Measurements from ENCODE around the gene TYROBP.

TYROBP gene

DNA sequence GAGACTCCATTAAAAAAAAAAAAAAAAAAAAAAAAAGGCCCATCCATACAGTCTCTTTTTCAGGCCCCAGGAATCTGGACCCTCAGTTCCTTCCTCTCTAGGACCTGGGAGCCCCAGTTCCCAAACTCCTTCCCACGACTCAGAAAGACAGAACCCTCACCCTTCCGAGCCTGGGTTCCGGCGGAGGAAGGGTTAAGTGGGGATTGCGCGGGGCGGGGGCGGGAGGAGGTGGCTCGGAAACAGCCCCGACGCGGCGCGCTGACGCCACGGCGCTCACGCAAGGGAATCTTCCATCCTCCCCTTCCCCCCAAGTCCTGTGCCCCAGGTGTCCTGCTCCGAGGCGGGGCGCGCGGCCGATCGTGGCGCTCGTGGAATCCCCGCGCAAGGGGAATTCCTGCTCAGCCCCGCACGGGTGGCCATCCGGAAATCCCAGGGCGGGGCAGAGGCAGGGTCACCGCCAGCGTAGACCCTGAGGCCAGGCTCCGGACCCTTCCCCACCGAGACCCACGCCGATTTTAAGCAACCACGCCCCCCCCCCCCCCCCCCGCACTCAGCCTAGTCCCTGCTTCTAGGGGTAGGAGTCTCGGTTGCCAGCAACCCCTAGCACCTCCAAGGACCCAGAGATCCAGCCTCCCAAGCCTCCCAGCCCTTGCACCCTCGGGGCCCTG, 8.4 kb downstream of the TYROBP start:
- peak overlapping the region; percentile 88 for H2AFZ ChIP-seq (ENCODE audit: low read depth)
- no peaks in the 10 kb centered on the region for H3K27me3 ChIP-seq (ENCODE audit: insufficient read depth, low read depth)

DNA sequence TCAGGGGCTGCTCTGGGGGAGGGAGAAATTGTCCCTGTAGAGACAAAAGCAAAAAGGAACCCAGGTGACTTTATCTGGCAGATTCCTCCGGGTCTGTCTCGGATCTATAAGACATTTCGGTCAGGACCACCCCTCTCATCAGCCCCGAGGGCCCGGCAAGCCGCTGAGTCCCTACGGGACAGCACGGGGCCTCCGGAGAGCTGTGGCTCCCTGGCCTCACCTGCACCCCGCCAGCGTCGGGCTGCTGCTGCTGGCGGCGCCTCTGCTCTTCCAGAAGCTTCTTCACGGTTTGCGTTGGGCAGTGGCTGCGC, 9.6 kb downstream of the TYROBP start:
- Histone ChIP-seq H3K4me2 (peak overlapping the region; percentile 68; the same call in 1 of the 2 replicates), H2AFZ (ENCODE audit: low read depth) (no peak overlapping the region), H3K4me3 (IDR thresholded peaks at IDR 0.05; ENCODE audit: insufficient read depth, low read depth, low read length) (no peak overlapping the region), H4K20me1 (ENCODE audit: insufficient read depth) (no peaks in the 10 kb centered on the region), H3K4me1 (ENCODE audit: low read depth, poor library complexity, severe bottlenecking) (peaks cover 17% of the 10 kb centered on the region), H3K9ac (no peak overlapping the region), H3K27ac (no peak overlapping the region), H3K27me3 (ENCODE audit: insufficient read depth, low read depth) (no peaks in the 10 kb centered on the region), H3K36me3 (ENCODE audit: insufficient read depth) (no peaks in the 10 kb centered on the region), H3K79me2 (ENCODE audit: insufficient read depth, low read depth) (0 out of 2 replicates have a peak, but pooled peaks cover 11% of the 10 kb centered on the region)
- TF ChIP-seq, protein P1, sequence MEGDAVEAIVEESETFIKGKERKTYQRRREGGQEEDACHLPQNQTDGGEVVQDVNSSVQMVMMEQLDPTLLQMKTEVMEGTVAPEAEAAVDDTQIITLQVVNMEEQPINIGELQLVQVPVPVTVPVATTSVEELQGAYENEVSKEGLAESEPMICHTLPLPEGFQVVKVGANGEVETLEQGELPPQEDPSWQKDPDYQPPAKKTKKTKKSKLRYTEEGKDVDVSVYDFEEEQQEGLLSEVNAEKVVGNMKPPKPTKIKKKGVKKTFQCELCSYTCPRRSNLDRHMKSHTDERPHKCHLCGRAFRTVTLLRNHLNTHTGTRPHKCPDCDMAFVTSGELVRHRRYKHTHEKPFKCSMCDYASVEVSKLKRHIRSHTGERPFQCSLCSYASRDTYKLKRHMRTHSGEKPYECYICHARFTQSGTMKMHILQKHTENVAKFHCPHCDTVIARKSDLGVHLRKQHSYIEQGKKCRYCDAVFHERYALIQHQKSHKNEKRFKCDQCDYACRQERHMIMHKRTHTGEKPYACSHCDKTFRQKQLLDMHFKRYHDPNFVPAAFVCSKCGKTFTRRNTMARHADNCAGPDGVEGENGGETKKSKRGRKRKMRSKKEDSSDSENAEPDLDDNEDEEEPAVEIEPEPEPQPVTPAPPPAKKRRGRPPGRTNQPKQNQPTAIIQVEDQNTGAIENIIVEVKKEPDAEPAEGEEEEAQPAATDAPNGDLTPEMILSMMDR (conservative IDR thresholded peaks at IDR 0.05; ENCODE audit: low read depth, low read length) = no peak

More for the DNA sequence above, 8.4 kb downstream of the TYROBP start:
- Histone ChIP-seq H3K4me1 (ENCODE audit: low read depth, poor library complexity, severe bottlenecking) (peaks cover 18% of the 10 kb centered on the region), H3K4me3 (IDR thresholded peaks at IDR 0.05; ENCODE audit: insufficient read depth, low read depth, low read length) (no peak overlapping the region), H3K9ac (peak overlapping the region; percentile 69), H4K20me1 (ENCODE audit: insufficient read depth) (no peaks in the 10 kb centered on the region), H3K79me2 (ENCODE audit: insufficient read depth, low read depth) (0 out of 2 replicates have a peak, but pooled peaks cover 11% of the 10 kb centered on the region), H3K27ac (peak overlapping the region; percentile 75), H3K4me2 (peak overlapping the region; percentile 68), H3K36me3 (ENCODE audit: insufficient read depth) (no peaks in the 10 kb centered on the region)
- TF ChIP-seq, protein P1 (conservative IDR thresholded peaks at IDR 0.05; ENCODE audit: low read depth, low read length) = no peak

DNA sequence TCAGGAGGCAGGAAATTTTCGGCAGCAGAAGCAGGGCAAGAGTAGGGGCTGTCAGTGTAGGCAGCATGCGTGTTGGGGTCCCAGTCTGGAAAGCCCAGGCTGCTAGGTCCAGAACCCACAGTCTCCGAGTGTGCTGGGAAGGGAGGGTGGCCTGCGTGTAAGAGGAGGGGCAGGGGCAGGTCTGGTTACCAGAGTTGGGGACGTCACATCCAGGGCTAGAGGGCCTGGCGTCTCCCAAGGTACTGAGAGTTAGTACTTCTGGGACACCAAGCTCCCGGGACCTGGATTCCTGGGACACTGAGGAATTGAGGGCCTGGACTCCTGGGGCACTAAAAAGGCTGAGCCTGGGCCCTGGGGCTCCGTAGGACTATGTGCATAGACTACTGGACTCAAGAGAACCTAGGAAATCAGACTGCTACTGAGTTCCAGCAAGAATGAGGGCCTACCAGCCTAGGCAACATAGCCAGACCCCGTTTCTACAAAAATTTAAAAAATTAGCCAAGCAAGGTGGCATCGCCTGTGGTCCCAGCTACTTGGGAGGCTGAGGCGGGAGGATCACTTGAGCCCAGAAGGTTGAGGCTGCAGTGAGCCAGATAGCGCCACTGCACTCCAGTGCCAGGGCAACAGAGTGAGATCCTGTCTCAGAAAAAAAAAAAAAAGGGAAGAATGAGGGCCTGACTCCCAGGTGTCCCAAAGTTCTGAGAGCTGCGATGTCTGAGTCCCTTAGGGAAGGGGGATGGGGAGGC, 10.2 kb downstream of the TYROBP start:
- TF ChIP-seq, protein P1 (conservative IDR thresholded peaks at IDR 0.05; ENCODE audit: low read depth, low read length) = no peak
- H3K27ac ChIP-seq = no peak overlapping the region
- 0 out of 2 replicates have a peak, but pooled peaks cover 11% of the 10 kb centered on the region for H3K79me2 ChIP-seq (ENCODE audit: insufficient read depth, low read depth)

DNA sequence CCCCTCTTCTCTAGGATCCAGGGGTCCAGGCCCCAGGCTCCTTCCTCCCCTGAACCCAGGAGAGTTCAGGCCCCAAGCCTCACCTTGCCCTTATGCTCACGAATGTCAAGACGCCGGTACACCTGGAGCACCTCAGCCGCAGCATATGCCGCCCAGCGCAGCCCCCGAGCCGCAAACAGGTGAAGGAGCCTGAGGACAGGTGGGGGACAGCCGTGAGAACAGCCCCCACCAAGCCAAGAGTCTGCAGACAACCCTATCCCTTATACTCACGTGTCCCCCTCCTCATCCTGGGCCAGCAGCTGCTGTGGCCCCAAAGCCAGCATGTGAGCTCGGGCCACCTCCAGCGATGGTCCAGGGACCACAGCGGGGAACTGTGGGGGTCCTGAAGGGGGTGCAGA, 11.5 kb downstream of the TYROBP start:
- H3K4me2 ChIP-seq = no peak overlapping the region

More for the DNA sequence above, 10.2 kb downstream of the TYROBP start:
- Histone ChIP-seq H3K27me3 (ENCODE audit: insufficient read depth, low read depth) (no peaks in the 10 kb centered on the region), H4K20me1 (ENCODE audit: insufficient read depth) (no peaks in the 10 kb centered on the region), H2AFZ (ENCODE audit: low read depth) (no peak overlapping the region), H3K9ac (no peak overlapping the region), H3K36me3 (ENCODE audit: insufficient read depth) (no peaks in the 10 kb centered on the region), H3K4me2 (no peak overlapping the region), H3K4me3 (IDR thresholded peaks at IDR 0.05; ENCODE audit: insufficient read depth, low read depth, low read length) (no peak overlapping the region), H3K4me1 (ENCODE audit: low read depth, poor library complexity, severe bottlenecking) (peaks cover 12% of the 10 kb centered on the region)

More for the DNA sequence above, 11.5 kb downstream of the TYROBP start:
- Histone ChIP-seq H3K27me3 (ENCODE audit: insufficient read depth, low read depth) (no peaks in the 10 kb centered on the region), H3K4me3 (IDR thresholded peaks at IDR 0.05; ENCODE audit: insufficient read depth, low read depth, low read length) (no peak overlapping the region), H3K4me1 (ENCODE audit: low read depth, poor library complexity, severe bottlenecking) (peaks cover 8% of the 10 kb centered on the region), H2AFZ (ENCODE audit: low read depth) (no peak overlapping the region), H3K79me2 (ENCODE audit: insufficient read depth, low read depth) (0 out of 2 replicates have a peak, but pooled peaks cover 11% of the 10 kb centered on the region), H4K20me1 (ENCODE audit: insufficient read depth) (no peaks in the 10 kb centered on the region), H3K9ac (no peak overlapping the region), H3K36me3 (ENCODE audit: insufficient read depth) (no peaks in the 10 kb centered on the region), H3K27ac (no peak overlapping the region)
- TF ChIP-seq, protein P1 (conservative IDR thresholded peaks at IDR 0.05; ENCODE audit: low read depth, low read length) = no peak
